GM12873 (cell line): ENCODE data around the gene SLC35C1.
A peak's percentile ranks its signal among the peaks of the same experiment; 100 is the strongest.

Source experiments
- CTCF ChIP-seq: IDR thresholded peaks from 2 replicates; pipeline ENCODE4 v1.5.1; 2012; ENCODE audit warnings: low read depth, mild to moderate bottlenecking, moderate library complexity, low read length, control low read depth; ENCODE audit not compliant: insufficient read depth; ENCODE audit errors: missing control alignments

Gene SLC35C1

GRCh38 chr11:45846174-45846675, 41.3 kb downstream of the SLC35C1 start:
- no peak for TF ChIP-seq CTCF

GRCh38 chr11:45846974-45847910, 42.3 kb downstream of the SLC35C1 start, which contains the start of gene CRY2:
CRY2 (plus strand) TSS chr11:45847475; CDS start chr11:45847491, 16 bp downstream.
- TF ChIP-seq CTCF, result no peak

- TF ChIP-seq CTCF, result peak; percentile 39
These were observed 43.0 kb downstream of the SLC35C1 start for GRCh38 chr11:45847911-45848316.

GRCh38 chr11:45848654-45849081, 43.7 kb downstream of the SLC35C1 start:
- TF ChIP-seq CTCF, result no peak

GRCh38 chr11:45850446-45850845, 45.5 kb downstream of the SLC35C1 start:
- no peak for TF ChIP-seq CTCF

GRCh38 chr11:45851228-45851627, 46.3 kb downstream of the SLC35C1 start:
- no peak for TF ChIP-seq CTCF

- peak; percentile 31 for TF ChIP-seq CTCF
These were observed 47.2 kb downstream of the SLC35C1 start for GRCh38 chr11:45852018-45852711.
